MCF 10A (cell line): ENCODE data around the gene SNX12. TPM values are rescaled to one million over a fixed set of nuclear protein-coding genes. Genes with fewer than 3 reads are reported as not detected.

Source experiments
- BruUV-seq: library from RNA; stranded (reverse); fragments of 400-500 nt; replicated peaks from 2 replicates; lab custom pipeline; 2021; lab: Mats Ljungman, UMichigan
- CTCF ChIA-PET: fragments of 300-600 bp; sonication (Branson Sonifier 250); formaldehyde crosslinking; extraction: SDS; loops from one replicate; lab custom pipeline; 2021; ENCODE audit warnings: antibody characterized with exemption, inconsistent platforms; lab: Yijun Ruan, JAX
- POLR2A ChIA-PET: fragments of 300-600, 350-650 bp; sonication (Branson Sonifier 250); formaldehyde crosslinking; extraction: SDS; loops from one replicate; lab custom pipeline; 2020; ENCODE audit warnings: antibody characterized with exemption, inconsistent platforms; lab: Yijun Ruan, JAX
- DNase-seq: peaks from one replicate; pipeline ENCODE4 v3.0.0-alpha.2; 2018; ENCODE audit not compliant: unreplicated experiment
- H3K27ac Mint-ChIP-seq: one replicate; pipeline ENCODE4 v1.8.0; 2022; ENCODE audit warnings: mild to moderate bottlenecking, low read depth, mixed read lengths; ENCODE audit not compliant: unreplicated experiment
- H3K27me3 Mint-ChIP-seq: one replicate; pipeline ENCODE4 v1.8.0; 2022; ENCODE audit warnings: mixed read lengths; ENCODE audit not compliant: insufficient read depth, unreplicated experiment
- H3K36me3 Mint-ChIP-seq: one replicate; pipeline ENCODE4 v1.8.0; 2022; ENCODE audit warnings: mild to moderate bottlenecking, moderate library complexity, mixed read lengths; ENCODE audit not compliant: insufficient read depth, unreplicated experiment
- H3K4me1 Mint-ChIP-seq: one replicate; pipeline ENCODE4 v1.8.0; 2022; ENCODE audit warnings: mixed read lengths; ENCODE audit not compliant: insufficient read depth, unreplicated experiment
- H3K4me3 Mint-ChIP-seq: one replicate; pipeline ENCODE4 v1.8.0; 2022; ENCODE audit warnings: mild to moderate bottlenecking, moderate library complexity, mixed read lengths; ENCODE audit not compliant: unreplicated experiment
- H3K9me3 Mint-ChIP-seq: one replicate; pipeline ENCODE4 v1.8.0; 2022; ENCODE audit warnings: mixed read lengths; ENCODE audit not compliant: unreplicated experiment
- intact Hi-C: fragments of 100-400 bp; cut with micrococcal nuclease; formaldehyde crosslinking; loops from 2 replicates; pipeline ENCODE4 v1.14.1; 2022
- total RNA-seq: library from RNA; stranded (reverse); gene quantifications from 2 replicates; pipeline ENCODE4 v1.2.3, GENCODE V29; 2022
- TF ChIP-seq, protein P1 (sequence below): fragments of 200-600 bp; IDR thresholded peaks from one replicate; pipeline ENCODE4 v1.8.0; 2022; ENCODE audit warnings: antibody characterized with exemption, mild to moderate bottlenecking; ENCODE audit not compliant: unreplicated experiment

The SNX12 gene
- total RNA-seq, 1 experiment from 2014 or later, result 67.0 TPM

DNA sequence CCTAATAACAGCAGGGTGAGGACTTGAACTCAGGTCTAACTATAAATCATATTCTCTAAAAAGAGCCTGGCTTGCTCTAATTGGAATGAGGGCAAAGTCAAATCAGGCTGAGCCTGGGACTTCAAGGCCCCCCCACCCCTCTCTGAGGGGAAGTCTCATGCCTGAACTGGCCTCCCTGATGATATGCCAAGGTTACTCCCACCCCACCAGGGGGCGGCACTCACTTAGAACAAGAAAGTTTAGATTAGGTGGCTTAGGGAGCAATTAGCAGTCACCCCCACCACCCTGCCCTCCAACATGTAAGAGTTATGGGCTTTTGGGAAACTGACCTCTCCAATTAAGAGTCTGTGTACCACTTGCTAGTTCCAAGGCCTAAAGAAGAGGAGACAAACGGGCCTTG, 30.2 kb upstream of the SNX12 start:
- ChIA-PET POLR2A (no interaction called here), CTCF (no interaction called here)
- TF ChIP-seq, protein P1, sequence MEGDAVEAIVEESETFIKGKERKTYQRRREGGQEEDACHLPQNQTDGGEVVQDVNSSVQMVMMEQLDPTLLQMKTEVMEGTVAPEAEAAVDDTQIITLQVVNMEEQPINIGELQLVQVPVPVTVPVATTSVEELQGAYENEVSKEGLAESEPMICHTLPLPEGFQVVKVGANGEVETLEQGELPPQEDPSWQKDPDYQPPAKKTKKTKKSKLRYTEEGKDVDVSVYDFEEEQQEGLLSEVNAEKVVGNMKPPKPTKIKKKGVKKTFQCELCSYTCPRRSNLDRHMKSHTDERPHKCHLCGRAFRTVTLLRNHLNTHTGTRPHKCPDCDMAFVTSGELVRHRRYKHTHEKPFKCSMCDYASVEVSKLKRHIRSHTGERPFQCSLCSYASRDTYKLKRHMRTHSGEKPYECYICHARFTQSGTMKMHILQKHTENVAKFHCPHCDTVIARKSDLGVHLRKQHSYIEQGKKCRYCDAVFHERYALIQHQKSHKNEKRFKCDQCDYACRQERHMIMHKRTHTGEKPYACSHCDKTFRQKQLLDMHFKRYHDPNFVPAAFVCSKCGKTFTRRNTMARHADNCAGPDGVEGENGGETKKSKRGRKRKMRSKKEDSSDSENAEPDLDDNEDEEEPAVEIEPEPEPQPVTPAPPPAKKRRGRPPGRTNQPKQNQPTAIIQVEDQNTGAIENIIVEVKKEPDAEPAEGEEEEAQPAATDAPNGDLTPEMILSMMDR, result peak; percentile 21
- H3K4me1 Mint-ChIP-seq, result no peaks in the 10 kb centered on the region
- peak; percentile 43 for DNase-seq
- no TSS peak for BruUV-seq
- no peak overlapping the region for H3K4me3 Mint-ChIP-seq
- H3K9me3 Mint-ChIP-seq, result no peaks in the 10 kb centered on the region
- peaks cover 56% of the 10 kb centered on the region for H3K27me3 Mint-ChIP-seq
- H3K27ac Mint-ChIP-seq, result no peak overlapping the region
- intact Hi-C loops, result no loop called here
- no peaks in the 10 kb centered on the region for H3K36me3 Mint-ChIP-seq

DNA sequence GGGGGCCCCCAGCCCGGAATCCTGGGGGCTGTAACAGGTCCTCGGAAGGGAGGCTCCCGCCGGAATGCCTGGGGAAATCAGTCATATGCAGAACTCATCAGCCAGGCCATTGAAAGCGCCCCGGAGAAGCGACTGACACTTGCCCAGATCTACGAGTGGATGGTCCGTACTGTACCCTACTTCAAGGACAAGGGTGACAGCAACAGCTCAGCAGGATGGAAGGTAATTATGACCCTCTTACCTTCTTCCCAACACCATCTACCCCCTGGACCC, 28.6 kb upstream of the SNX12 start:
- DNase-seq, result no peak
- Mint-ChIP-seq H3K27me3 (peaks cover 66% of the 10 kb centered on the region), H3K4me3 (peak overlapping the region; percentile 82), H3K9me3 (no peaks in the 10 kb centered on the region), H3K4me1 (no peaks in the 10 kb centered on the region), H3K27ac (no peak overlapping the region), H3K36me3 (no peaks in the 10 kb centered on the region)
- no TSS peak for BruUV-seq
- intact Hi-C loops, result no loop called here
- TF ChIP-seq, protein P1, result no peak
- POLR2A ChIA-PET, result interaction anchor here (1.0 to 1.3 kb wide), 3 partner anchors 21 to 34 kb away, joined by 3 to 5 read pairs (median 4); partner anchors contain the start of gene MED12
- CTCF ChIA-PET, result no interaction called here

GRCh38 chrX:71095981-71096759, 28.0 kb upstream of the SNX12 start:
- H3K27me3 Mint-ChIP-seq, result peaks cover 66% of the 10 kb centered on the region
- no peaks in the 10 kb centered on the region for H3K9me3 Mint-ChIP-seq
- POLR2A ChIA-PET, result interaction anchor here (0.7 to 1.3 kb wide), 4 partner anchors 22 to 84 kb away, joined by 3 to 5 read pairs (median 4); partner anchors contain the start of gene MED12
- H3K4me3 Mint-ChIP-seq, result peak overlapping the region; percentile 82
- intact Hi-C loops, result no loop called here
- BruUV-seq, result TSS peak; percentile 33
- no peaks in the 10 kb centered on the region for H3K4me1 Mint-ChIP-seq
- TF ChIP-seq, protein P1, result no peak
- CTCF ChIA-PET, result no interaction called here
- H3K27ac Mint-ChIP-seq, result peak overlapping the region; percentile 84
- peak; percentile 34 for DNase-seq
- no peaks in the 10 kb centered on the region for H3K36me3 Mint-ChIP-seq

- Mint-ChIP-seq H3K9me3 (no peaks in the 10 kb centered on the region), H3K4me1 (no peaks in the 10 kb centered on the region), H3K4me3 (peak within 1 kb of the TSS; percentile 82), H3K27me3 (peaks cover 65% of the 10 kb centered on the region), H3K27ac (peak within 1 kb of the TSS; percentile 84), H3K36me3 (no peaks in the 10 kb centered on the region)
- TF ChIP-seq, protein P1, result no peak
- peak; percentile 77 for DNase-seq
- intact Hi-C loops, result no loop called here
- CTCF ChIA-PET, result no interaction called here
- POLR2A ChIA-PET, result interaction anchor here (0.7 to 1.3 kb wide), 4 partner anchors 22 to 85 kb away, joined by 3 to 5 read pairs (median 4); partner anchors contain the start of gene MED12
- no TSS peak for BruUV-seq
These were observed 27.4 kb upstream of the SNX12 start, which contains the start of gene FOXO4 for GRCh38 chrX:71095555-71095980. TSS of gene FOXO4 (plus strand) at chrX:71095851. CDS start at chrX:71096529, 678 bp downstream.
